HG03280 (cell line): ENCODE data around the gene HBS1L.

Experiments
- ATAC-seq: cut with Tn5 transposase; IDR thresholded peaks from one replicate; pipeline ENCODE4 v1.9.1; 2021; ENCODE audit warnings: mild to moderate bottlenecking, moderate library complexity; ENCODE audit not compliant: unreplicated experiment

Gene HBS1L

GRCh38 chr6:134921276-134921675, 133.3 kb downstream of the HBS1L start:
- no peak for ATAC-seq

- ATAC-seq: no peak
Observed at GRCh38 chr6:134920422-134920821, 134.2 kb downstream of the HBS1L start.

GRCh38 chr6:134918418-134918961, 136.1 kb downstream of the HBS1L start:
- no peak for ATAC-seq

- no peak for ATAC-seq
Observed at GRCh38 chr6:134911547-134911946, 143.1 kb downstream of the HBS1L start.

GRCh38 chr6:134910593-134910935, 144.1 kb downstream of the HBS1L start:
- no peak for ATAC-seq
